HFFc6 (cell line): Measurements from ENCODE around the gene NOP53. TPM values are rescaled to one million over a fixed set of nuclear protein-coding genes. Genes with fewer than 3 reads are reported as not detected.

Source experiments
- DNase-seq: peaks from one replicate; pipeline ENCODE4 v3.0.0-alpha.2; 2018
- H3K27ac Mint-ChIP-seq: 2 replicates; pipeline ENCODE4 v1.8.0; 2020; ENCODE audit warnings: mild to moderate bottlenecking, mixed read lengths
- H3K27me3 Mint-ChIP-seq: 2 replicates; pipeline ENCODE4 v1.8.0; 2021; ENCODE audit warnings: mild to moderate bottlenecking, moderate library complexity, mixed read lengths; ENCODE audit not compliant: insufficient read depth
- H3K36me3 Mint-ChIP-seq: 2 replicates; pipeline ENCODE4 v1.8.0; 2021; ENCODE audit warnings: low read depth, mixed read lengths
- H3K4me1 Mint-ChIP-seq: 2 replicates; pipeline ENCODE4 v1.8.0; 2020; ENCODE audit warnings: low read depth, mixed read lengths
- H3K4me3 Mint-ChIP-seq: 2 replicates; pipeline ENCODE4 v1.8.0; 2020; ENCODE audit warnings: mild to moderate bottlenecking, moderate library complexity, mixed read lengths
- H3K9me3 Mint-ChIP-seq: 2 replicates; pipeline ENCODE4 v1.8.0; 2020; ENCODE audit warnings: mild to moderate bottlenecking, mixed read lengths
- CTCF ChIP-seq: fragments of 200-600 bp; sonication (generic); IDR thresholded peaks from 2 replicates; pipeline ENCODE4 v1.5.0; 2021; ENCODE audit warnings: antibody characterized with exemption, mild to moderate bottlenecking
- total RNA-seq, 6 experiments: library from RNA; stranded (reverse); fragmentation: NEBNext Ultra II Directional; extraction: Animal tissue kit (Norgen Biotek cat#: 25700); gene quantifications; 2 replicates in 1 of 6; 3 replicates in 5 of 6; pipeline ENCODE4 v1.2.3, GENCODE V29; 2021

The NOP53 gene
- total RNA-seq, 6 experiments from 2014 or later, result 72.7 to 113 (median 106) TPM

GRCh38 chr19:47765523-47766358 is 20.4 kb downstream of the NOP53 start:
- Mint-ChIP-seq H3K27me3 (peaks cover 9% of the 10 kb centered on the region), H3K36me3 (no peaks in the 10 kb centered on the region), H3K4me1 (peaks cover 6% of the 10 kb centered on the region; the same call in 1 of the 2 replicates), H3K9me3 (no peaks in the 10 kb centered on the region), H3K27ac (no peak overlapping the region), H3K4me3 (no peak overlapping the region)
- DNase-seq, result peak; percentile 43
- peak; percentile 88 for TF ChIP-seq CTCF

- H3K27ac Mint-ChIP-seq, result no peak overlapping the region
- no peak for DNase-seq
- H3K36me3 Mint-ChIP-seq, result no peaks in the 10 kb centered on the region
- peaks cover 6% of the 10 kb centered on the region; the same call in 1 of the 2 replicates for H3K4me1 Mint-ChIP-seq
- TF ChIP-seq CTCF, result no peak
- H3K9me3 Mint-ChIP-seq, result no peaks in the 10 kb centered on the region
- no peak overlapping the region for H3K4me3 Mint-ChIP-seq
- peaks cover 9% of the 10 kb centered on the region for H3K27me3 Mint-ChIP-seq
Observed at GRCh38 chr19:47766359-47766620, 20.9 kb downstream of the NOP53 start.

GRCh38 chr19:47766670-47767069 is 21.3 kb downstream of the NOP53 start:
- no peak for TF ChIP-seq CTCF
- H3K9me3 Mint-ChIP-seq, result no peaks in the 10 kb centered on the region

GRCh38 chr19:47767349-47767748 is 22.0 kb downstream of the NOP53 start:
- DNase-seq, result no peak
- Mint-ChIP-seq H3K9me3 (no peaks in the 10 kb centered on the region), H3K36me3 (no peaks in the 10 kb centered on the region), H3K4me3 (no peak overlapping the region), H3K27ac (no peak overlapping the region), H3K4me1 (peaks cover 6% of the 10 kb centered on the region; the same call in 1 of the 2 replicates), H3K27me3 (peaks cover 11% of the 10 kb centered on the region)
- TF ChIP-seq CTCF, result no peak

More at GRCh38 chr19:47766670-47767069, 21.3 kb downstream of the NOP53 start:
- peaks cover 6% of the 10 kb centered on the region; the same call in 1 of the 2 replicates for H3K4me1 Mint-ChIP-seq
- H3K4me3 Mint-ChIP-seq, result no peak overlapping the region
- H3K36me3 Mint-ChIP-seq, result no peaks in the 10 kb centered on the region
- no peak for DNase-seq
- H3K27ac Mint-ChIP-seq, result no peak overlapping the region
- peaks cover 11% of the 10 kb centered on the region for H3K27me3 Mint-ChIP-seq

- no peak overlapping the region for H3K4me3 Mint-ChIP-seq
- no peak overlapping the region for H3K27ac Mint-ChIP-seq
- no peaks in the 10 kb centered on the region for H3K9me3 Mint-ChIP-seq
- 0 out of 2 replicates have a peak, but pooled peaks have one; percentile 14 for TF ChIP-seq CTCF
- H3K27me3 Mint-ChIP-seq, result peaks cover 8% of the 10 kb centered on the region
- H3K36me3 Mint-ChIP-seq, result no peaks in the 10 kb centered on the region
- no peaks in the 10 kb centered on the region for H3K4me1 Mint-ChIP-seq
- no peak for DNase-seq
Observed at GRCh38 chr19:47768604-47769003, 23.3 kb downstream of the NOP53 start.
